Hepatocyte (in vitro differentiated cells): Measurements from ENCODE around the gene SREBF1. TPM values are rescaled to one million over a fixed set of nuclear protein-coding genes. Genes with fewer than 3 reads are reported as not detected.

Experiments
- DNase-seq: peaks from one replicate; pipeline ENCODE4 v3.0.0-alpha.2; 2016; ENCODE audit warnings: low spot score
- H2AFZ ChIP-seq: fragments of 200-600 bp; sonication (generic); 2 replicates; pipeline ENCODE4 v1.6.0; 2016; ENCODE audit warnings: antibody characterized with exemption, mild to moderate bottlenecking
- H3K27ac ChIP-seq: fragments of 200-600 bp; sonication (generic); 2 replicates; pipeline ENCODE4 v1.5.1; 2016; ENCODE audit warnings: mild to moderate bottlenecking
- H3K27me3 ChIP-seq: fragments of 200-600 bp; sonication (generic); 2 replicates; pipeline ENCODE4 v1.6.1; 2016
- H3K36me3 ChIP-seq: fragments of 200-600 bp; sonication (generic); replicated peaks from 2 replicates; pipeline ENCODE4 v1.5.1; 2016; ENCODE audit warnings: low read depth; ENCODE audit not compliant: insufficient read depth
- H3K4me1 ChIP-seq: fragments of 200-600 bp; sonication (generic); 2 replicates; pipeline ENCODE4 v1.5.1; 2016; ENCODE audit warnings: mild to moderate bottlenecking, moderate library complexity; ENCODE audit not compliant: insufficient read depth
- H3K4me2 ChIP-seq: fragments of 200-600 bp; sonication (generic); 2 replicates; pipeline ENCODE4 v1.6.0; 2016
- H3K4me3 ChIP-seq: fragments of 200-600 bp; sonication (generic); 2 replicates; pipeline ENCODE4 v1.5.1; 2016; ENCODE audit warnings: mild to moderate bottlenecking
- H3K79me2 ChIP-seq: fragments of 200-600 bp; sonication (generic); 2 replicates; pipeline ENCODE4 v1.6.0; 2017; ENCODE audit warnings: mild to moderate bottlenecking
- H3K9me2 ChIP-seq: fragments of 200-600 bp; sonication (generic); replicated peaks from 2 replicates; pipeline ENCODE4 v1.6.0; 2017; ENCODE audit warnings: mild to moderate bottlenecking; ENCODE audit not compliant: insufficient read depth
- H3K9me3 ChIP-seq: fragments of 200-600 bp; sonication (generic); 2 replicates; pipeline ENCODE4 v1.5.1; 2016; ENCODE audit warnings: low read depth, mild to moderate bottlenecking
- H4K20me1 ChIP-seq: fragments of 200-600 bp; sonication (generic); 2 replicates; pipeline ENCODE4 v1.6.0; 2016; ENCODE audit warnings: mild to moderate bottlenecking; ENCODE audit not compliant: insufficient read depth, poor library complexity, severe bottlenecking
- EZH2 ChIP-seq: fragments of 200-600 bp; sonication (generic); IDR thresholded peaks from 2 replicates; pipeline ENCODE4 v1.6.1; 2016; ENCODE audit warnings: antibody characterized with exemption, mild to moderate bottlenecking, borderline replicate concordance
- EZH2phosphoT487 ChIP-seq: fragments of 200-600 bp; sonication (generic); IDR thresholded peaks from one replicate; pipeline ENCODE4 v1.6.1; 2018; ENCODE audit warnings: antibody characterized with exemption, mild to moderate bottlenecking, low read depth, moderate library complexity; ENCODE audit not compliant: unreplicated experiment, severe bottlenecking
- WGBS: methylation state at CpG from one replicate; pipeline ENCODE4 v1.1.6; 2016; ENCODE audit warnings: low lambda C conversion rate; ENCODE audit errors: missing lambda C conversion rate; 5-methylcytosine and 5-hydroxymethylcytosine counted together
- polyA plus RNA-seq: library from polyadenylated mRNA; unstranded; fragments of >200 nt; fragmentation: Nextera tagmentation; extraction: Ambion mirVana; gene quantifications from 2 replicates; pipeline ENCODE4 v1.2.1, GENCODE V29; 2016
- total RNA-seq: library from RNA; depleted of rRNA; stranded (reverse); fragments of >200 nt; gene quantifications from 2 replicates; pipeline ENCODE4 v1.2.3, GENCODE V29; 2014
- TF ChIP-seq, protein P1 (sequence below): fragments of 200-600 bp; sonication (generic); IDR thresholded peaks from 2 replicates; pipeline ENCODE4 v1.5.1; 2016; ENCODE audit warnings: antibody characterized with exemption, mild to moderate bottlenecking; ENCODE audit not compliant: poor library complexity

Gene SREBF1
- total and polyA plus RNA-seq, 2 experiments from 2014 or later, result 57.1 to 140 TPM

GRCh38 chr17:17779015-17779611 is 57.7 kb downstream of the SREBF1 start:
- TF ChIP-seq EZH2 (no peak), EZH2phosphoT487 (no peak)
- TF ChIP-seq, protein P1, sequence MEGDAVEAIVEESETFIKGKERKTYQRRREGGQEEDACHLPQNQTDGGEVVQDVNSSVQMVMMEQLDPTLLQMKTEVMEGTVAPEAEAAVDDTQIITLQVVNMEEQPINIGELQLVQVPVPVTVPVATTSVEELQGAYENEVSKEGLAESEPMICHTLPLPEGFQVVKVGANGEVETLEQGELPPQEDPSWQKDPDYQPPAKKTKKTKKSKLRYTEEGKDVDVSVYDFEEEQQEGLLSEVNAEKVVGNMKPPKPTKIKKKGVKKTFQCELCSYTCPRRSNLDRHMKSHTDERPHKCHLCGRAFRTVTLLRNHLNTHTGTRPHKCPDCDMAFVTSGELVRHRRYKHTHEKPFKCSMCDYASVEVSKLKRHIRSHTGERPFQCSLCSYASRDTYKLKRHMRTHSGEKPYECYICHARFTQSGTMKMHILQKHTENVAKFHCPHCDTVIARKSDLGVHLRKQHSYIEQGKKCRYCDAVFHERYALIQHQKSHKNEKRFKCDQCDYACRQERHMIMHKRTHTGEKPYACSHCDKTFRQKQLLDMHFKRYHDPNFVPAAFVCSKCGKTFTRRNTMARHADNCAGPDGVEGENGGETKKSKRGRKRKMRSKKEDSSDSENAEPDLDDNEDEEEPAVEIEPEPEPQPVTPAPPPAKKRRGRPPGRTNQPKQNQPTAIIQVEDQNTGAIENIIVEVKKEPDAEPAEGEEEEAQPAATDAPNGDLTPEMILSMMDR, result no peak
- H3K4me2 ChIP-seq, result peak overlapping the region; percentile 55
- H3K79me2 ChIP-seq, result peaks cover 64% of the 10 kb centered on the region
- WGBS, result 51% methylated on average over 15 of the region's 16 CpGs
- H2AFZ ChIP-seq, result no peak overlapping the region
- H3K9me2 ChIP-seq, result no peaks in the 10 kb centered on the region
- no peaks in the 10 kb centered on the region for H3K9me3 ChIP-seq
- peaks cover 52% of the 10 kb centered on the region for H3K4me1 ChIP-seq
- H3K27ac ChIP-seq, result peak overlapping the region; percentile 96
- no peaks in the 10 kb centered on the region for H3K27me3 ChIP-seq
- no peak overlapping the region for H3K4me3 ChIP-seq
- no peaks in the 10 kb centered on the region for H3K36me3 ChIP-seq
- DNase-seq, result no peak
- peaks cover 50% of the 10 kb centered on the region for H4K20me1 ChIP-seq

GRCh38 chr17:17778308-17779014 is 58.3 kb downstream of the SREBF1 start:
- DNase-seq, result peak; percentile 88
- 54% methylated on average over 8 of the region's 8 CpGs for WGBS
- Histone ChIP-seq H4K20me1 (peaks cover 47% of the 10 kb centered on the region), H3K36me3 (no peaks in the 10 kb centered on the region), H3K79me2 (peaks cover 66% of the 10 kb centered on the region), H2AFZ (no peak overlapping the region), H3K4me2 (peak overlapping the region; percentile 55), H3K4me1 (peaks cover 48% of the 10 kb centered on the region), H3K27me3 (no peaks in the 10 kb centered on the region), H3K4me3 (no peak overlapping the region), H3K9me3 (no peaks in the 10 kb centered on the region), H3K9me2 (no peaks in the 10 kb centered on the region), H3K27ac (peak overlapping the region; percentile 96)
- TF ChIP-seq EZH2, result no peak
- TF ChIP-seq, protein P1, result no peak
- no peak for TF ChIP-seq EZH2phosphoT487

GRCh38 chr17:17776889-17777288 is 59.9 kb downstream of the SREBF1 start:
- no peak overlapping the region for H3K4me2 ChIP-seq
- DNase-seq, result no peak
- no peaks in the 10 kb centered on the region for H3K9me3 ChIP-seq
- no peak overlapping the region for H2AFZ ChIP-seq
- no peaks in the 10 kb centered on the region for H3K27me3 ChIP-seq
- H3K79me2 ChIP-seq, result peaks cover 76% of the 10 kb centered on the region
- no peak overlapping the region for H3K27ac ChIP-seq
- H3K4me1 ChIP-seq, result peaks cover 47% of the 10 kb centered on the region
- TF ChIP-seq EZH2 (no peak), EZH2phosphoT487 (no peak)
- TF ChIP-seq, protein P1, result no peak
- H3K4me3 ChIP-seq, result no peak overlapping the region
- H3K36me3 ChIP-seq, result no peaks in the 10 kb centered on the region
- H4K20me1 ChIP-seq, result peaks cover 39% of the 10 kb centered on the region
- WGBS, result 88% methylated on average over 3 of the region's 3 CpGs
- no peaks in the 10 kb centered on the region for H3K9me2 ChIP-seq
